Stomach (tissue), 9 donors: ENCODE data around the gene CST9. TPM values are rescaled to one million over a fixed set of nuclear protein-coding genes. Genes with fewer than 3 reads are reported as not detected.

ENCODE experiments used
- DNase-seq, 2 donors: peaks; one replicate each; pipeline versions ENCODE4 v3.0.0 to v3.0.0-alpha.2; 2013 to 2019
- H3K27ac ChIP-seq, 5 donors: fragments of 200-600 bp in 4 of 5; sonication (generic) in 4 of 5; one replicate each; pipeline ENCODE4 v1.5.1; 2013 to 2019; ENCODE audit warnings: mild to moderate bottlenecking in 1 of 5, moderate library complexity in 1 of 5
- H3K27me3 ChIP-seq, 3 donors: fragments of 200-600 bp; sonication (generic); one replicate each; pipeline ENCODE4 v1.5.1; 2017 to 2019; ENCODE audit warnings: mixed run types in 1 of 3
- H3K36me3 ChIP-seq, 4 donors: fragments of 200-600 bp; sonication (generic); 1 replicate in 3 of 4; 2 replicates in 1 of 4; pipeline ENCODE4 v1.5.1; 2016 to 2019
- H3K4me1 ChIP-seq, 4 donors: fragments of 200-600 bp; sonication (generic); one replicate each; pipeline ENCODE4 v1.5.1; 2016 to 2019
- H3K4me3 ChIP-seq, 4 donors: fragments of 200-600 bp; sonication (generic) in 3 of 4; one replicate each; pipeline ENCODE4 v1.5.1; 2016 to 2019; ENCODE audit warnings: mild to moderate bottlenecking in 1 of 4
- H3K9me3 ChIP-seq, 4 donors: fragments of 200-600 bp; sonication (generic); one replicate each; pipeline ENCODE4 v1.5.1; 2016 to 2019
- CTCF ChIP-seq, 7 experiments: fragments of 450-650 bp in 4 of 7; fragments of 200-600 bp in 3 of 7; sonication (generic) in 3 of 7; IDR thresholded peaks; one replicate each; pipeline ENCODE4 v1.5.1; 2016 to 2019; ENCODE audit warnings: antibody characterized with exemption in 7 of 7, control low read depth in 2 of 7, mild to moderate bottlenecking in 1 of 7
- EP300 ChIP-seq: sonication (generic); formaldehyde crosslinking; IDR thresholded peaks from one replicate; pipeline ENCODE4 v1.6.1; 2017; ENCODE audit warnings: antibody characterized with exemption
- POLR2A ChIP-seq, 4 donors: fragments of 450-650 bp; IDR thresholded peaks; one replicate each; pipeline ENCODE4 v1.6.1; 2016; ENCODE audit warnings: antibody characterized with exemption in 4 of 4, control low read depth in 2 of 4, mild to moderate bottlenecking in 1 of 4, moderate library complexity in 1 of 4
- POLR2AphosphoS5 ChIP-seq, 3 donors: sonication (generic); formaldehyde crosslinking; IDR thresholded peaks; one replicate each; pipeline ENCODE4 v1.6.1; 2016; ENCODE audit warnings: antibody characterized with exemption in 3 of 3
- WGBS, 5 donors: extraction: QIAGEN DNeasy Blood & Tissue Kit in 3 of 5; methylation state at CpG; one replicate each; pipeline versions ENCODE4 v1.1.5 to v1.1.7; 2013 to 2018; 5-methylcytosine and 5-hydroxymethylcytosine counted together
- intact Hi-C: fragments of 100-400 bp; cut with DNase I; formaldehyde crosslinking; loops from one replicate; pipeline ENCODE4 v1.15.1; 2023; ENCODE audit warnings: low total_unique reads
- polyA plus RNA-seq, 3 donors: library from polyadenylated mRNA; stranded (reverse); fragments of 200-250 nt; gene quantifications; one replicate each; pipeline ENCODE4 v1.2.3, GENCODE V29; 2013
- total RNA-seq, 5 donors: library from RNA; depleted of rRNA; stranded (reverse); fragments of >200 nt; gene quantifications; one replicate each; pipeline versions ENCODE4 v1.1.0 to v1.2.3, GENCODE V29; 2014 to 2016
- donor health status: healthy with polysubstance abuse.
- donor health status: Bipolar disorder and iron deficiency.
- donor health status: healthy.

The CST9 gene
- total and polyA plus RNA-seq, 8 donors: not detected

DNA sequence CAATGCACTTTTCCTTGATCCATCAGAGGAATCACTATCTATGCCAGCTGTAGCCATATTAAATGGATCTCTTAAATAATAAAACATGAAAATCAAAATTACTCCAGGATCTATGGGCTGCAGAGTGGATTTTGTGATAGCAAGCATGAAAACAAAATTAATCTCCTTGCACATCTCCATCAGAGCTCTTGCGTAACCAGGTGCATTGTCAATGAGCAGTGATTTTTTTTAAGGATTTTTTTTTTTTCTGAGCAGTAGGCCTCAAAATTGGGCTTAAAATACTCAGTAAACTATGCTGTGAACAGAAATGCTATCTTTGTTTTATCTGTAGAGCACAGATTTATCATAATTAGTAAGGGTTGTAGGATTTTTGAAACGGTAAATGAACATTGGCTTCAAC lies 43.5 kb upstream of the CST9 start:
- peaks cover 0 to 11% (median 4%) of the 10 kb centered on the region in 4 donors for H3K4me1 ChIP-seq
- no peaks in the 10 kb centered on the region for H3K36me3 ChIP-seq
- no peaks in the 10 kb centered on the region for H3K9me3 ChIP-seq
- no peak for TF ChIP-seq POLR2AphosphoS5 (IDR thresholded peaks at IDR 0.05)
- no peak for TF ChIP-seq EP300
- TF ChIP-seq POLR2A (IDR thresholded peaks at IDR 0.05): no peak
- TF ChIP-seq CTCF (IDR thresholded peaks at IDR 0.05): no peak
- intact Hi-C loops: no loop called here
- no peak for DNase-seq
- H3K27me3 ChIP-seq: no peaks in the 10 kb centered on the region
- H3K27ac ChIP-seq: no peak overlapping the region
- WGBS, 5 donors: 77 to 91% (median 83%) methylated on average over 2 of the region's 2 CpGs
- no peak overlapping the region for H3K4me3 ChIP-seq

GRCh38 chr20:23647346-23647745 lies 41.6 kb upstream of the CST9 start:
- Histone ChIP-seq H3K36me3 (no peaks in the 10 kb centered on the region), H3K27ac (no peak overlapping the region), H3K9me3 (no peaks in the 10 kb centered on the region), H3K4me3 (no peak overlapping the region), H3K27me3 (no peaks in the 10 kb centered on the region), H3K4me1 (peaks cover 0 to 10% (median 6%) of the 10 kb centered on the region in 4 donors)
- intact Hi-C loops: no loop called here
- TF ChIP-seq POLR2AphosphoS5 (IDR thresholded peaks at IDR 0.05) (no peak), EP300 (no peak), CTCF (IDR thresholded peaks at IDR 0.05) (no peak), POLR2A (IDR thresholded peaks at IDR 0.05) (no peak)
- 82 to 95% (median 90%) methylated on average over 2 of the region's 2 CpGs for WGBS, 5 donors
- no peak for DNase-seq

- Histone ChIP-seq H3K27ac (no peak overlapping the region), H3K36me3 (no peaks in the 10 kb centered on the region), H3K27me3 (no peaks in the 10 kb centered on the region), H3K4me1 (peaks cover 0 to 20% (median 14%) of the 10 kb centered on the region in 4 donors), H3K4me3 (no peak overlapping the region), H3K9me3 (no peaks in the 10 kb centered on the region)
- intact Hi-C loops: no loop called here
- 54 to 66% (median 60%) methylated on average over 4 of the region's 4 CpGs for WGBS, 5 donors
- DNase-seq: no peak
- TF ChIP-seq CTCF (IDR thresholded peaks at IDR 0.05) (no peak), EP300 (no peak), POLR2A (IDR thresholded peaks at IDR 0.05) (no peak), POLR2AphosphoS5 (IDR thresholded peaks at IDR 0.05) (no peak)
Measured at GRCh38 chr20:23646106-23646873, 40.6 kb upstream of the CST9 start.

GRCh38 chr20:23645575-23645974 lies 39.9 kb upstream of the CST9 start:
- 64 to 100% (median 93%) methylated on average over 1 of the region's 1 CpG for WGBS, 5 donors
- no peaks in the 10 kb centered on the region for H3K9me3 ChIP-seq
- H3K36me3 ChIP-seq: no peaks in the 10 kb centered on the region
- peaks cover 0 to 25% (median 18%) of the 10 kb centered on the region in 4 donors for H3K4me1 ChIP-seq
- no peaks in the 10 kb centered on the region for H3K27me3 ChIP-seq
- no peak overlapping the region for H3K4me3 ChIP-seq
- no peak for TF ChIP-seq POLR2A (IDR thresholded peaks at IDR 0.05)
- no peak for TF ChIP-seq POLR2AphosphoS5 (IDR thresholded peaks at IDR 0.05)
- no peak for TF ChIP-seq CTCF (IDR thresholded peaks at IDR 0.05)
- no peak for TF ChIP-seq EP300
- DNase-seq: no peak
- no peak overlapping the region for H3K27ac ChIP-seq
- intact Hi-C loops: no loop called here
